Keratinocyte (primary cell): ENCODE results near the gene PRKAG1. TPM values are rescaled to one million over a fixed set of nuclear protein-coding genes. Genes with fewer than 3 reads are reported as not detected.

ENCODE experiments used
- DNase-seq: peaks from one replicate; pipeline ENCODE4 v3.0.0-alpha.2; 2011; ENCODE audit warnings: low read depth, missing footprints, low spot score
- FAIRE-seq: peaks from 2 replicates; lab custom pipeline; 2011; peaks lifted over from hg19 to GRCh38; lab: Jason Lieb, UNC
- H2AFZ ChIP-seq: 2 replicates; pipeline ENCODE4 v1.6.0; 2012; ENCODE audit warnings: low read length, control low read depth, inconsistent platforms; ENCODE audit not compliant: control insufficient read depth
- H3K27ac ChIP-seq: 2 replicates; pipeline ENCODE4 v1.5.1; 2011; ENCODE audit warnings: low read length; ENCODE audit not compliant: control insufficient read depth, insufficient read depth
- H3K27me3 ChIP-seq: 3 replicates; pipeline ENCODE4 v1.6.0; 2011; ENCODE audit warnings: low read length; ENCODE audit not compliant: control insufficient read depth, insufficient read depth; ENCODE audit errors: extremely low read depth
- H3K36me3 ChIP-seq, 2 experiments: 2 replicates in 1 of 2; 3 replicates in 1 of 2; pipeline ENCODE4 v1.5.1; 2011; ENCODE audit warnings: low read length in 2 of 2, mild to moderate bottlenecking in 1 of 2; ENCODE audit not compliant: control insufficient read depth in 2 of 2, insufficient read depth in 2 of 2; ENCODE audit errors: extremely low read depth in 1 of 2
- H3K4me1 ChIP-seq: 3 replicates; pipeline ENCODE4 v1.5.1; 2011; ENCODE audit warnings: low read length; ENCODE audit not compliant: control insufficient read depth, insufficient read depth; ENCODE audit errors: extremely low read depth
- H3K4me2 ChIP-seq: 3 replicates; pipeline ENCODE4 v1.6.0; 2011; ENCODE audit warnings: low read depth, low read length; ENCODE audit not compliant: control insufficient read depth, insufficient read depth; ENCODE audit errors: extremely low read depth
- H3K4me3 ChIP-seq, 3 experiments: fragments of 200-600 bp in 1 of 3; sonication (generic) in 1 of 3; 2 replicates in 2 of 3; 3 replicates in 1 of 3; pipeline ENCODE4 v1.5.1; 2011 to 2016; ENCODE audit warnings: low read length in 3 of 3, mild to moderate bottlenecking in 3 of 3, control low read depth in 2 of 3, inconsistent platforms in 1 of 3, low read depth in 1 of 3, mixed read lengths in 1 of 3, mixed run types in 1 of 3, moderate library complexity in 1 of 3; ENCODE audit not compliant: control insufficient read depth in 2 of 3, insufficient read depth in 2 of 3; ENCODE audit errors: extremely low read depth in 1 of 3
- H3K79me2 ChIP-seq: 2 replicates; pipeline ENCODE4 v1.6.0; 2012; ENCODE audit warnings: low read length; ENCODE audit not compliant: control insufficient read depth, insufficient read depth
- H3K9ac ChIP-seq: 3 replicates; pipeline ENCODE4 v1.6.0; 2011; ENCODE audit warnings: low read length; ENCODE audit not compliant: control insufficient read depth, insufficient read depth; ENCODE audit errors: extremely low read depth
- H3K9me1 ChIP-seq: 3 replicates; pipeline ENCODE4 v1.6.0; 2011; ENCODE audit warnings: low read length; ENCODE audit not compliant: control insufficient read depth, insufficient read depth; ENCODE audit errors: extremely low read depth
- H3K9me3 ChIP-seq: 2 replicates; pipeline ENCODE4 v1.5.1; 2012; ENCODE audit warnings: low read depth, low read length; ENCODE audit not compliant: control insufficient read depth
- H4K20me1 ChIP-seq: 3 replicates; pipeline ENCODE4 v1.6.0; 2011; ENCODE audit warnings: low read length; ENCODE audit not compliant: control insufficient read depth, insufficient read depth; ENCODE audit errors: extremely low read depth
- EZH2 ChIP-seq: IDR thresholded peaks from one replicate; pipeline ENCODE4 v1.6.1; 2012; ENCODE audit warnings: inconsistent platforms, mild to moderate bottlenecking, low read length, moderate library complexity
- dilution Hi-C: fragments of 300-500 bp; cut with MboI; formaldehyde crosslinking; loops from one replicate; pipeline ENCODE4 v1.7.0; 2020; ENCODE audit warnings: low sequenced_read_pairs; ENCODE audit not compliant: extremely low pct_ligation_motif_present
- polyA plus RNA-seq, 5 experiments: library from polyadenylated mRNA; depleted of rRNA in 3 of 5; stranded (reverse) in 3 of 5; stranded (forward) in 1 of 5; unstranded in 1 of 5; fragments of >200 nt; gene quantifications; 1 replicate in 1 of 5; 2 replicates in 3 of 5; 3 replicates in 1 of 5; pipeline versions ENCODE4 v1.2.1 to v1.2.3, GENCODE V29; 2011 to 2012; ENCODE audit warnings: missing spikeins in 2 of 5, low read depth in 1 of 5, low replicate concordance in 1 of 5
- TF ChIP-seq, protein P1 (sequence below), 3 experiments: IDR thresholded peaks in 1 of 3; conservative IDR thresholded peaks in 1 of 3; optimal IDR thresholded peaks in 1 of 3; 2 replicates in 2 of 3; 3 replicates in 1 of 3; pipeline versions ENCODE3 to v1.5.1; 2011; ENCODE audit warnings: low read length in 3 of 3, mild to moderate bottlenecking in 3 of 3, moderate library complexity in 2 of 3, control low read depth in 1 of 3, inconsistent platforms in 1 of 3; ENCODE audit not compliant: insufficient read depth in 2 of 3; ENCODE audit errors: extremely low read depth in 1 of 3

Gene PRKAG1
- polyA plus RNA-seq, 1 donor (not counting 4 experiments of a cell fraction or from before 2014, with no cell fraction given): 125 TPM

DNA sequence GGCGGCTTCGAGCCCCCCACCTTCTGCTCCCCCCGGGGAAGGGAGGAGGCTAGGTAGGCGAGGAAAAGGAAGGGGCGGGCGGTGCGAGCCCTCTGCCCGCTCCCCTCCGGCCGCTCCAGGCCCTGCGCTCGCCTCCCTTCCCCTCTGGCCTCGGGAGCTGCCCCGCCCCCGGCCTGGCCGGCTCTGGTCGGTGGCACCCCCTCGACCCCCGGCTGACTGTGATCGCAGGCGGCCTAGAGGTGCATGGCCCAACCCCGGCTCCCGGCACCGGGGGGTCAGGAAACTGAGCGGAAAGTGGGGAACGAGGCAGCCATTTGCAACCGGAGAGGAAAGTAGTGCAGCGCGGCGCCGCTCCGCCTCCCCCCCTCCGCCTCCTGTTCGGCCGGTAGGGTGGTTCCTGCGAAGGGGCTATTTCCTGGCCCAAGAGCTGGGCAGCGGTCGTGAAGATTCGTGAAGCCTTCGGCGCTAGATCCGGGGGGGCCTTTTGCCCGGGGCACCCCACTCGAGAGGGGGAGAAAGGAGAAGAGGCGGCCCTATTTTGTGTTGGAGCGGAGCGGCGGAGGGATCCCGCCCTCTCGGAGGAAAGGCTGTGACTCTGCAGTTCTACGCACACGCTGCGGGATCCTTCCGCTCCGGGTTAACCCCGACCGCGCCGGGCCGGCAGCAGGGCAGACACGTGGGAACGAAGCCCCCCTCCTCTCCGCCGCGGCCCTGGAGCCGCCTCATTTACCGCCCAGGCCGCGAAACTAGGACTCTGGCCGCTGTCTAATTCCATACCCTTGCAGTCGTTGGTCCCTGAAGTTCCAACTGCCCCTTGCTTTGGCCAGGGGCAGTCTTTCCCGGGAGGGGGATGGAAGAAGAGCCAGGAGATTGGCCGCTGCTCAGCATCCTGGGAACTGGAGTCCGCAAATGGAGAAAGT lies 41.9 kb upstream of the PRKAG1 start, which contains the start of gene KMT2D:
TSS of gene KMT2D (minus strand) at position 558 of the 920 bp plus-strand sequence. CDS start 5,470 bp downstream, outside the sequence.
- H3K4me1 ChIP-seq: peaks cover 28% of the 10 kb centered on the region
- H3K36me3 ChIP-seq: peaks cover 0 to 5% of the 10 kb centered on the region in 2 experiments
- TF ChIP-seq, protein P1, sequence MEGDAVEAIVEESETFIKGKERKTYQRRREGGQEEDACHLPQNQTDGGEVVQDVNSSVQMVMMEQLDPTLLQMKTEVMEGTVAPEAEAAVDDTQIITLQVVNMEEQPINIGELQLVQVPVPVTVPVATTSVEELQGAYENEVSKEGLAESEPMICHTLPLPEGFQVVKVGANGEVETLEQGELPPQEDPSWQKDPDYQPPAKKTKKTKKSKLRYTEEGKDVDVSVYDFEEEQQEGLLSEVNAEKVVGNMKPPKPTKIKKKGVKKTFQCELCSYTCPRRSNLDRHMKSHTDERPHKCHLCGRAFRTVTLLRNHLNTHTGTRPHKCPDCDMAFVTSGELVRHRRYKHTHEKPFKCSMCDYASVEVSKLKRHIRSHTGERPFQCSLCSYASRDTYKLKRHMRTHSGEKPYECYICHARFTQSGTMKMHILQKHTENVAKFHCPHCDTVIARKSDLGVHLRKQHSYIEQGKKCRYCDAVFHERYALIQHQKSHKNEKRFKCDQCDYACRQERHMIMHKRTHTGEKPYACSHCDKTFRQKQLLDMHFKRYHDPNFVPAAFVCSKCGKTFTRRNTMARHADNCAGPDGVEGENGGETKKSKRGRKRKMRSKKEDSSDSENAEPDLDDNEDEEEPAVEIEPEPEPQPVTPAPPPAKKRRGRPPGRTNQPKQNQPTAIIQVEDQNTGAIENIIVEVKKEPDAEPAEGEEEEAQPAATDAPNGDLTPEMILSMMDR (optimal IDR thresholded peaks at IDR 0.05 in 1 of 3, IDR thresholded peaks at IDR 0.05 in 1 of 3, conservative IDR thresholded peaks at IDR 0.05 in 1 of 3; ENCODE audit: extremely low read depth in 1 of 3, insufficient read depth in 2 of 3, low read length in 3 of 3): peak in 1 of 3 experiments; percentile 28
- TF ChIP-seq EZH2: no peak
- H3K4me3 ChIP-seq: peak within 1 kb of the TSS; percentile 85 to 98 (median 87)
- no peaks in the 10 kb centered on the region for H3K9me3 ChIP-seq
- peak within 1 kb of the TSS; percentile 97 for H3K9ac ChIP-seq
- peaks cover 3% of the 10 kb centered on the region for H3K9me1 ChIP-seq
- peaks cover 19% of the 10 kb centered on the region for H4K20me1 ChIP-seq
- peaks cover 56% of the 10 kb centered on the region for H3K79me2 ChIP-seq
- peak within 1 kb of the TSS; percentile 98 for H2AFZ ChIP-seq
- dilution Hi-C loops: no loop called here
- FAIRE-seq (no peak), DNase-seq (no peak)
- no peaks in the 10 kb centered on the region for H3K27me3 ChIP-seq
- peak within 1 kb of the TSS; percentile 96 for H3K4me2 ChIP-seq
- peak within 1 kb of the TSS; percentile 94 for H3K27ac ChIP-seq

DNA sequence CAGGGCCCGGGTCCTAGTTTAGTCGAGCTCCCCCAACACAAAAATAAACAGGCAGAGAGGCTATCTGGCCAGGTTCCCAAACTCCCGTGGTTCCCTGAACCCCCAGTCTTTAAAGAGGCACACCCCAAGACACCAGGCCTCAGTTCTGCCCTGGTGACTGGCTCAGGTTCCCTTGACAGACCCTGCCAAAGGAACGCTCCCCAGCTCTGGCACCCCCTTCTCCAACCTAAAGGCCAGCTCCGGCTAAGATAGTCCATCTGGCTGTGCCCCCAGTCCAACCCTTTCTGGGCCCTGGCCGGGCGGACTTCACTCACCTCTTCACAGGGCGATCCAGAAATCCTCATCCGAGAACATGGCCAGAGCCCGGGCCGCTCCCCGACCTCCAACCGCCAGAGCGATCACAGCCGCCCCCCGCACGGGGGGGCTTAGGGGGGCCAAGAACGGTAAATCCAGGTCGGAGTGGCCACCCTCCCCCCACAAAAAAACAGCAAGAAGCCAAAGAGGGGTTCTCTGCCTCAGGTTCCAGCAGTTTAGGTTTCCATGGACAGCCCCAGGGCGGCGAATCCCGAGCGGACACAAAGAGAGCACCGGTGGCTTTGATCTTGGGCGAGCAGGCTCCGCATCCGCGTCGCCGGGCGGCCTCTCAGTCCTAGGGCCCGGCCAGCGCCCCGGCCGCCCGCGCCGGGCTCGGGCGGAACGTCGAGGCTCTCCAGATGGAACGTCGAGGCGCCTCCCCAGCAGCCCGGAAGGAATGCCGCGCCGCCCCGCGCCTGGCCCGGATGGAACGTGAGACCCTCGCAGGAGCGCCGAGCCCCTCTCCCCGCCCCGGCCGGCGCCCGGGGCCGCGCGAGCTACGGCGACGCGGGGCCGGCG lies 41.0 kb upstream of the PRKAG1 start:
- peaks cover 5 to 14% of the 10 kb centered on the region in 2 experiments for H3K36me3 ChIP-seq
- H3K27me3 ChIP-seq: no peaks in the 10 kb centered on the region
- peak overlapping the region; percentile 85 to 98 (median 87) for H3K4me3 ChIP-seq
- H3K9me3 ChIP-seq: no peaks in the 10 kb centered on the region
- peaks cover 28% of the 10 kb centered on the region for H3K4me1 ChIP-seq
- no peak overlapping the region for H2AFZ ChIP-seq
- dilution Hi-C loops: no loop called here
- peaks cover 65% of the 10 kb centered on the region for H3K79me2 ChIP-seq
- FAIRE-seq (no peak), DNase-seq (no peak)
- TF ChIP-seq, protein P1 (optimal IDR thresholded peaks at IDR 0.05 in 1 of 3, IDR thresholded peaks at IDR 0.05 in 1 of 3, conservative IDR thresholded peaks at IDR 0.05 in 1 of 3; ENCODE audit: extremely low read depth in 1 of 3, insufficient read depth in 2 of 3, low read length in 3 of 3): no peak
- no peak for TF ChIP-seq EZH2
- H4K20me1 ChIP-seq: peaks cover 28% of the 10 kb centered on the region
- H3K9me1 ChIP-seq: peaks cover 3% of the 10 kb centered on the region
- peak overlapping the region; percentile 94 for H3K27ac ChIP-seq
- H3K4me2 ChIP-seq: peak overlapping the region; percentile 84
- peak overlapping the region; percentile 97 for H3K9ac ChIP-seq
